ENCODE results near the gene CTTNBP2NL.

DNA sequence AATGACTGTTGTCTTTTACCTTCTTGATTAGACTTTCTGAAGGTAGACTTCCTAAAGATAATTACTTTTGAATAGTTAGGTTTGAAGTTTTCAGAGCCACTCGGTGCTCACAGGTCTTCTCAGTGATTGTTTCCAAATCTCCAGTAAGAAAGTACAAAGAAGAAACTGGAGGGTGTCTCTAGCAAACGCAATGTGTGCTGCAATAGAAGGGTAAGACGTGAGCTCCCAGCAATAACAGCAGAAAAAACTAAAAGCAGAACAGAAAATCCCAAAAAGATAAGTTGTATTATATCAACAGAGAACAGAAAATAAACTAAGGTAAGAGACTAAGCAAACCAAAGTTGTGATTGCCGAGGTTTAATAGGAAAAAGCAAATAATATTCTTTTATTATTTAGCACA, 1.8 kb downstream of the CTTNBP2NL start:
- TF ChIP-seq POLR2AphosphoS5 (IDR thresholded peaks at IDR 0.05; ENCODE audit: low read depth) (no peak), EZH2 (IDR thresholded peaks at IDR 0.05; ENCODE audit: low read depth, unreplicated experiment) (no peak), CREB1 (CRISPR knock-in tag; IDR thresholded peaks at IDR 0.05; ENCODE audit: low read depth) (no peak)
- TF ChIP-seq, protein P1, sequence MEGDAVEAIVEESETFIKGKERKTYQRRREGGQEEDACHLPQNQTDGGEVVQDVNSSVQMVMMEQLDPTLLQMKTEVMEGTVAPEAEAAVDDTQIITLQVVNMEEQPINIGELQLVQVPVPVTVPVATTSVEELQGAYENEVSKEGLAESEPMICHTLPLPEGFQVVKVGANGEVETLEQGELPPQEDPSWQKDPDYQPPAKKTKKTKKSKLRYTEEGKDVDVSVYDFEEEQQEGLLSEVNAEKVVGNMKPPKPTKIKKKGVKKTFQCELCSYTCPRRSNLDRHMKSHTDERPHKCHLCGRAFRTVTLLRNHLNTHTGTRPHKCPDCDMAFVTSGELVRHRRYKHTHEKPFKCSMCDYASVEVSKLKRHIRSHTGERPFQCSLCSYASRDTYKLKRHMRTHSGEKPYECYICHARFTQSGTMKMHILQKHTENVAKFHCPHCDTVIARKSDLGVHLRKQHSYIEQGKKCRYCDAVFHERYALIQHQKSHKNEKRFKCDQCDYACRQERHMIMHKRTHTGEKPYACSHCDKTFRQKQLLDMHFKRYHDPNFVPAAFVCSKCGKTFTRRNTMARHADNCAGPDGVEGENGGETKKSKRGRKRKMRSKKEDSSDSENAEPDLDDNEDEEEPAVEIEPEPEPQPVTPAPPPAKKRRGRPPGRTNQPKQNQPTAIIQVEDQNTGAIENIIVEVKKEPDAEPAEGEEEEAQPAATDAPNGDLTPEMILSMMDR (conservative IDR thresholded peaks at IDR 0.05; ENCODE audit: low read depth in 2 of 2), result no peak
